H1 (cell line): ENCODE measurements around the gene MGST1.

Source experiments
- EP300 ChIP-seq, 2 experiments: IDR thresholded peaks; 1 replicate in 1 of 2; 2 replicates in 1 of 2; pipeline ENCODE4 v1.6.1; 2011 to 2012; ENCODE audit warnings: low read depth in 2 of 2, low read length in 2 of 2, mild to moderate bottlenecking in 2 of 2, borderline replicate concordance in 1 of 2, inconsistent platforms in 1 of 2, moderate library complexity in 1 of 2
- EZH2 ChIP-seq: fragments of 200-600 bp; sonication (generic); IDR thresholded peaks from 2 replicates; pipeline ENCODE4 v1.7.1; 2012; ENCODE audit warnings: low read depth, mild to moderate bottlenecking, moderate library complexity, low read length, inconsistent platforms; ENCODE audit not compliant: severe bottlenecking
- POLR2A ChIP-seq, 2 experiments: IDR thresholded peaks; 1 replicate in 1 of 2; 2 replicates in 1 of 2; pipeline ENCODE4 v1.6.1; 2011; ENCODE audit warnings: low read depth in 2 of 2, low read length in 2 of 2, mild to moderate bottlenecking in 2 of 2; ENCODE audit errors: control extremely low read depth in 1 of 2

- no peak for TF ChIP-seq EP300 (IDR thresholded peaks at IDR 0.05; ENCODE audit: borderline replicate concordance in 1 of 2, low read depth in 2 of 2, low read length in 2 of 2)
- no peak for TF ChIP-seq POLR2A (IDR thresholded peaks at IDR 0.05; ENCODE audit: control extremely low read depth in 1 of 2, low read depth in 2 of 2, low read length in 2 of 2)
- TF ChIP-seq EZH2, result no peak
Observed at GRCh38 chr12:16346958-16347357, 487 bp upstream of the MGST1 start.
